PC-3 (cell line): ENCODE data around the gene GTF3A. TPM values are rescaled to one million over a fixed set of nuclear protein-coding genes. Genes with fewer than 3 reads are reported as not detected.

ENCODE experiments used
- ATAC-seq: fragments of 200-7000 bp; cut with Tn5 transposase; 2 replicates; pipeline ENCODE4 v1.9.1; 2020; ENCODE audit warnings: mild to moderate bottlenecking, moderate library complexity
- BruUV-seq: library from RNA; stranded (reverse); fragments of 400-500 nt; replicated peaks from 2 replicates; lab custom pipeline; 2021; lab: Mats Ljungman, UMichigan
- CTCF ChIA-PET: fragments of 300-600 bp; sonication (Branson Sonifier 250); formaldehyde crosslinking; loops from one replicate; lab custom pipeline; 2022; ENCODE audit warnings: antibody characterized with exemption; lab: Charles Lee
- POLR2A ChIA-PET: fragments of 300-600 bp; sonication (Branson Sonifier 250); formaldehyde crosslinking; loops from one replicate; lab custom pipeline; 2022; ENCODE audit warnings: antibody characterized with exemption; ENCODE audit not compliant: unreplicated experiment; lab: Charles Lee
- DNase-seq: peaks from one replicate; pipeline ENCODE4 v3.0.0-alpha.2; 2015
- H2AFZ ChIP-seq: fragments of 300-600 bp; sonication (generic); 2 replicates; pipeline ENCODE4 v1.6.0; 2016; ENCODE audit warnings: antibody characterized with exemption, low read length
- H3F3A ChIP-seq: fragments of 300-600 bp; sonication (generic); one replicate; pipeline ENCODE4 v1.6.0; 2017; ENCODE audit warnings: antibody characterized with exemption, low read length, control low read depth, mild to moderate bottlenecking; ENCODE audit not compliant: unreplicated experiment
- H3K27ac ChIP-seq: fragments of 300-600 bp; sonication (generic); 2 replicates; pipeline ENCODE4 v1.5.1; 2016; ENCODE audit warnings: mild to moderate bottlenecking, low read length
- H3K27me3 ChIP-seq: fragments of 300-600 bp; sonication (generic); 2 replicates; pipeline ENCODE4 v1.6.1; 2016; ENCODE audit warnings: low read length, mixed read lengths
- H3K36me3 ChIP-seq: fragments of 300-600 bp; sonication (generic); 2 replicates; pipeline ENCODE4 v1.6.1; 2016; ENCODE audit warnings: low read depth, mixed run types, low read length, mixed read lengths
- H3K4me1 ChIP-seq: fragments of 300-600 bp; sonication (generic); 2 replicates; pipeline ENCODE4 v1.5.1; 2016; ENCODE audit warnings: low read length; ENCODE audit not compliant: insufficient read depth
- H3K4me2 ChIP-seq: fragments of 300-600 bp; sonication (generic); 2 replicates; pipeline ENCODE4 v1.6.0; 2016; ENCODE audit warnings: low read length
- H3K4me3 ChIP-seq: fragments of 300-600 bp; sonication (generic); 2 replicates; pipeline ENCODE4 v1.5.1; 2016; ENCODE audit warnings: mild to moderate bottlenecking, low read length, mixed read lengths
- H3K79me2 ChIP-seq: fragments of 300-600 bp; sonication (generic); 2 replicates; pipeline ENCODE4 v1.6.1; 2017; ENCODE audit warnings: low read length, mixed read lengths
- H3K9ac ChIP-seq: fragments of 300-600 bp; sonication (generic); 2 replicates; pipeline ENCODE4 v1.6.0; 2016; ENCODE audit warnings: mild to moderate bottlenecking, low read length
- H3K9me2 ChIP-seq: fragments of 300-600 bp; sonication (generic); replicated peaks from 2 replicates; pipeline ENCODE4 v1.6.1; 2016; ENCODE audit warnings: mixed run types, low read length, mixed read lengths
- H3K9me3 ChIP-seq: fragments of 300-600 bp; sonication (generic); 2 replicates; pipeline ENCODE4 v1.6.1; 2016; ENCODE audit warnings: low read length, mixed read lengths
- H4K20me1 ChIP-seq: fragments of 300-600 bp; sonication (generic); 2 replicates; pipeline ENCODE4 v1.6.1; 2016; ENCODE audit warnings: low read length, mixed read lengths
- EZH2 ChIP-seq: fragments of 300-600 bp; sonication (generic); IDR thresholded peaks from one replicate; pipeline ENCODE4 v1.6.1; 2017; ENCODE audit warnings: antibody characterized with exemption, mild to moderate bottlenecking, low read length; ENCODE audit not compliant: unreplicated experiment
- EZH2phosphoT487 ChIP-seq: fragments of 300-600 bp; sonication (generic); IDR thresholded peaks from 2 replicates; pipeline ENCODE4 v1.6.1; 2018; ENCODE audit warnings: mild to moderate bottlenecking, antibody characterized with exemption, low read length, borderline replicate concordance
- intact Hi-C: fragments of 100-400 bp; cut with micrococcal nuclease; formaldehyde crosslinking; loops from 2 replicates; pipeline ENCODE4 v1.9.0; 2023
- total RNA-seq: library from RNA; depleted of rRNA; stranded (reverse); fragments of >200 nt; gene quantifications from 2 replicates; pipeline ENCODE4 v1.2.3, GENCODE V29; 2014
- TF ChIP-seq, protein P1 (sequence below): fragments of 300-600 bp; sonication (generic); conservative IDR thresholded peaks from 2 replicates; pipeline ENCODE4 v1.5.1; 2017; ENCODE audit warnings: antibody characterized with exemption, low read depth, mild to moderate bottlenecking, low read length

The GTF3A gene
- total RNA-seq, 1 experiment from 2014 or later, result 201 TPM

DNA sequence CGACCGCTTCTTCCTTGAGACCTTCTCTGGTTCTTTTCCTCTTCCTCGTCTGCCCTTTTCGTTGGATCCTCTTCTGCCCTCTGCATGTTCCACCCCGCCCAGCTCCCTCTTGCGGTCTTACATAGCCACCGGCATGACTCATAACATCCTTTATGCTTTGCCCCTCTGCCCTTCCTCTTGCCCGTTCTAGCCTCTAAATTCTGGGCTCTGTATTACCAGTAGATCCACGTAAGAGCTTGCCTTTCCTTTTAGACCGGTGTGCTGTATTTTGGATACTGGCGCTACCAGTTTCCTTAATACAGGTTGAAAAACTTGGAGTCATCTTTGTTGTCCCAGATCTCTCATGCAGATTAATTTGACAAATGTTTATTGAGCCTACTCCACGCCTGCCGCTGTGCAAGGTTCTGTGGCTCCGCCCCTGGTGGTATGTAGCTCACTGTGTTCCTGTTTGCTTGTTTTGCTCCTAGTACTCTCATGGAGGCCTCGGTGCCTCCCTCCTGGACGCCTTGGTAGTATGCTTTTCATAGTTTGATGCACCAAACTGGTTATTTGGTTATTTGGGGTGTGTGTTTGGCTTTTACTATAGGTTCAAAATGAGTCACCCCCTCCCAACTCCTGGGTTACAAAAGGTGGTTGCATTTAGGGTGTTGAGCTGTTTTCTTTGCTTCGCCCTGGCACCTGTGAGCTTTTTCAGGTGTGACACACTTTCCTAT is 1.7 kb downstream of the GTF3A start:
- DNase-seq, result peak; percentile 87

DNA sequence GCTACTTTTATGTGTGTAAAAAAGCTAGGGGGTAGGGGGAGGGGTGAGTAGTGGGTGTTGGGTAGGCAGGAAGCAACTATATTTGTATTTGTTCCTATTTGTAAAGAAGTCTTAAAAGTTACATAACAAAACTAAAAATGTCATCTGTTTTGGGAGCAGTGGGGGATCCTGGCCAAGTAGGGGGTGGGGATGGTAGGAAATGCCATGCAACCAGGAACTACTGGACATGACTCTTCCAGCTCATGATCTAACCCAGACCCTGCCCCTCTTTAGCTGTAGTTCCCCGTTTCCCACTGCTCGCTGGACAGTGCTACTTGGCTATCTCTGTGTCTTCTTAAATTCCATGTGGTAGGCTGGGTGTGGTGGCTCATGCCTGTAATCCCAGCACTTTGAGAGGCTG is 3.2 kb downstream of the GTF3A start:
- Histone ChIP-seq H4K20me1 (no peaks in the 10 kb centered on the region), H3K4me3 (peak overlapping the region; percentile 69; the same call in 1 of the 2 replicates), H3K9me3 (no peaks in the 10 kb centered on the region), H3F3A (peaks cover 6% of the 10 kb centered on the region), H3K9ac (peak overlapping the region; percentile 72), H3K4me2 (peak overlapping the region; percentile 91), H3K79me2 (peaks cover 54% of the 10 kb centered on the region), H3K27me3 (no peaks in the 10 kb centered on the region), H3K27ac (peak overlapping the region; percentile 78), H3K36me3 (peaks cover 31% of the 10 kb centered on the region), H3K9me2 (no peaks in the 10 kb centered on the region), H3K4me1 (peaks cover 37% of the 10 kb centered on the region), H2AFZ (no peak overlapping the region)
- DNase-seq, result no peak
- ATAC-seq, result no peak
- no TSS peak for BruUV-seq
- ChIA-PET CTCF (interaction anchor here (0.7 kb wide), 1 partner anchor 105 kb away, joined by 6 read pairs; no protein-coding TSS in a partner anchor), POLR2A (interaction anchor here (0.5 kb wide), 1 partner anchor 18 kb away, joined by 9 read pairs; no protein-coding TSS in a partner anchor)
- intact Hi-C loops, result no loop called here
- TF ChIP-seq, protein P1, sequence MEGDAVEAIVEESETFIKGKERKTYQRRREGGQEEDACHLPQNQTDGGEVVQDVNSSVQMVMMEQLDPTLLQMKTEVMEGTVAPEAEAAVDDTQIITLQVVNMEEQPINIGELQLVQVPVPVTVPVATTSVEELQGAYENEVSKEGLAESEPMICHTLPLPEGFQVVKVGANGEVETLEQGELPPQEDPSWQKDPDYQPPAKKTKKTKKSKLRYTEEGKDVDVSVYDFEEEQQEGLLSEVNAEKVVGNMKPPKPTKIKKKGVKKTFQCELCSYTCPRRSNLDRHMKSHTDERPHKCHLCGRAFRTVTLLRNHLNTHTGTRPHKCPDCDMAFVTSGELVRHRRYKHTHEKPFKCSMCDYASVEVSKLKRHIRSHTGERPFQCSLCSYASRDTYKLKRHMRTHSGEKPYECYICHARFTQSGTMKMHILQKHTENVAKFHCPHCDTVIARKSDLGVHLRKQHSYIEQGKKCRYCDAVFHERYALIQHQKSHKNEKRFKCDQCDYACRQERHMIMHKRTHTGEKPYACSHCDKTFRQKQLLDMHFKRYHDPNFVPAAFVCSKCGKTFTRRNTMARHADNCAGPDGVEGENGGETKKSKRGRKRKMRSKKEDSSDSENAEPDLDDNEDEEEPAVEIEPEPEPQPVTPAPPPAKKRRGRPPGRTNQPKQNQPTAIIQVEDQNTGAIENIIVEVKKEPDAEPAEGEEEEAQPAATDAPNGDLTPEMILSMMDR, result no peak
- TF ChIP-seq EZH2phosphoT487, result no peak
- TF ChIP-seq EZH2, result no peak

More for the DNA sequence above, 1.7 kb downstream of the GTF3A start:
- H3K36me3 ChIP-seq, result peaks cover 27% of the 10 kb centered on the region
- ChIA-PET POLR2A (no interaction called here), CTCF (interaction anchor here (0.7 to 2.1 kb wide), 2 partner anchors 64 to 193 kb away, joined by 3 to 14 read pairs; no protein-coding TSS in a partner anchor)
- H3K4me1 ChIP-seq, result peaks cover 37% of the 10 kb centered on the region
- H3K9me3 ChIP-seq, result no peaks in the 10 kb centered on the region
- H3K4me3 ChIP-seq, result peak overlapping the region; percentile 69
- peak overlapping the region; percentile 85; the same call in 1 of the 2 replicates for H2AFZ ChIP-seq
- H3K9ac ChIP-seq, result peak overlapping the region; percentile 72
- intact Hi-C loops, result loop anchor here (1.0 kb wide), 2 partner anchors 25 to 52 kb away; no protein-coding TSS in a partner anchor
- H3F3A ChIP-seq, result peaks cover 6% of the 10 kb centered on the region
- no peak for TF ChIP-seq EZH2
- TF ChIP-seq, protein P1, result peak; percentile 41
- TF ChIP-seq EZH2phosphoT487, result no peak
- no TSS peak for BruUV-seq
- no peaks in the 10 kb centered on the region for H3K27me3 ChIP-seq
- peak overlapping the region; percentile 78 for H3K27ac ChIP-seq
- no peaks in the 10 kb centered on the region for H3K9me2 ChIP-seq
- H3K79me2 ChIP-seq, result peaks cover 54% of the 10 kb centered on the region
- peak overlapping the region; percentile 91 for H3K4me2 ChIP-seq
- H4K20me1 ChIP-seq, result no peaks in the 10 kb centered on the region
- peak; percentile 68 for ATAC-seq

DNA sequence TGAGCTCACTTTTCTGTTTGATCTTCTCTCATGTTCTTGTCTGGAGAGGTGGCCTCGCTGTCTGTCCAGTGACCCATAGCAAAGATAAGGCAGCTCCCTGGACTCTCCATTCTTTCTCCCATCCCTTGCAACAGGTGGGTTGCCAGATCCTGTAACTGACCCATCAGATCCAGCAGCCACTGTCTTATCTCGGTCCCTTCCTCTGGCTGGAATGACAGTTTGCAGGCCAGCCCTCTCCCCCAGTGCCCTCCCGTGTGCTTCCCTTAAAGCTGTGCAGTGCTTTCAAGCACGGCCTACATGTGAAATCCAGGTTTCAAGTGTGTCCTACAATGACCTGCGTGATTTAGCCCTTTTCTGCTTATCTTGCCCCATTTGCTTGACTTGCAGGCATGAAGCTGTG is 3.7 kb downstream of the GTF3A start:
- Histone ChIP-seq H3K4me2 (no peak overlapping the region), H3K4me1 (peaks cover 37% of the 10 kb centered on the region), H4K20me1 (no peaks in the 10 kb centered on the region), H3K9me2 (no peaks in the 10 kb centered on the region), H3F3A (peaks cover 6% of the 10 kb centered on the region), H3K79me2 (peaks cover 54% of the 10 kb centered on the region), H2AFZ (no peak overlapping the region), H3K27me3 (no peaks in the 10 kb centered on the region), H3K4me3 (no peak overlapping the region), H3K9ac (no peak overlapping the region), H3K36me3 (peaks cover 31% of the 10 kb centered on the region), H3K27ac (no peak overlapping the region), H3K9me3 (no peaks in the 10 kb centered on the region)
- TF ChIP-seq EZH2phosphoT487 (no peak), EZH2 (no peak)
- TF ChIP-seq, protein P1, result no peak
- DNase-seq (no peak), ATAC-seq (no peak)
- no TSS peak for BruUV-seq
- ChIA-PET CTCF (no interaction called here), POLR2A (no interaction called here)
- intact Hi-C loops, result no loop called here
